ENCODE results near the gene KLHL29.

KLHL29 gene

DNA sequence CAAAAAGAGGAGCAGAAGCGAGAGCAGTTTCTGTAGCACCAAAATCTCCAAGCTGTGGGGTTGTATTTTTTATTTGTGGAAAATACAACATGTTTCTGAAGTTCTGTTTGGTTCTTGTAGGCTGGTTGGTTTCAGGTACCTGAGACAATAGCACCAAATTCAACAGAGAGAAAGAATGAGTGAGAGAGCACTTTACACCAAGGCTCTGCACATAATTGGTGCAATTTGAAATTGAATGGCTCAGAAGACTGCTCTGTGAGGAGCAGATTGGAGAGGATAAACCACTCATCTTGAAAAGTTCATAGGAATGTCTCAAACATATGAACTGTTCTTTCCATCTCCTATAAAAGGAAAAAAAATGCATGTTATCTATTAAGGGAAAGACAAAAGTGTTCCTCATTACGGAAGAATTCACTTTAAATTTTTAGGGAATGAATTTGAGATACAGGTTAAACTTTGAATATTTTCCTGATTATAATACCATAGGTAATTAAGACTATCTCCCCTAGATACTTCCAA is 366.8 kb downstream of the KLHL29 start:
- Histone ChIP-seq H3F3A (ENCODE audit: insufficient read depth, low read length) (no peaks in the 10 kb centered on the region), H3K9me3 (replicated peaks; ENCODE audit: insufficient read depth, low read length) (no peaks in the 10 kb centered on the region), H3K27ac (ENCODE audit: low read length) (no peak overlapping the region), H4K20me1 (ENCODE audit: insufficient read depth, low read length) (no peaks in the 10 kb centered on the region), H3K4me1 (ENCODE audit: low read length) (no peaks in the 10 kb centered on the region), H3K27me3 (replicated peaks; ENCODE audit: insufficient read depth, low read length) (no peaks in the 10 kb centered on the region), H3K4me3 (ENCODE audit: low read length) (no peak overlapping the region), H3K36me3 (replicated peaks; ENCODE audit: insufficient read depth, low read length) (no peaks in the 10 kb centered on the region), H3K4me2 (ENCODE audit: low read depth, low read length) (no peak overlapping the region), H2AFZ (ENCODE audit: low read length) (no peak overlapping the region), H3K9me2 (replicated peaks; ENCODE audit: insufficient read depth, low read length) (no peaks in the 10 kb centered on the region), H3K79me2 (ENCODE audit: low read length) (no peaks in the 10 kb centered on the region), H3K9ac (ENCODE audit: low read length) (no peak overlapping the region)
- no peak for DNase-seq
- no peak for TF ChIP-seq EZH2 (optimal IDR thresholded peaks at IDR 0.05; ENCODE audit: low read depth, low read length)
- TF ChIP-seq EZH2phosphoT487 (IDR thresholded peaks at IDR 0.05; ENCODE audit: low read length), result no peak
- TF ChIP-seq, protein P1, sequence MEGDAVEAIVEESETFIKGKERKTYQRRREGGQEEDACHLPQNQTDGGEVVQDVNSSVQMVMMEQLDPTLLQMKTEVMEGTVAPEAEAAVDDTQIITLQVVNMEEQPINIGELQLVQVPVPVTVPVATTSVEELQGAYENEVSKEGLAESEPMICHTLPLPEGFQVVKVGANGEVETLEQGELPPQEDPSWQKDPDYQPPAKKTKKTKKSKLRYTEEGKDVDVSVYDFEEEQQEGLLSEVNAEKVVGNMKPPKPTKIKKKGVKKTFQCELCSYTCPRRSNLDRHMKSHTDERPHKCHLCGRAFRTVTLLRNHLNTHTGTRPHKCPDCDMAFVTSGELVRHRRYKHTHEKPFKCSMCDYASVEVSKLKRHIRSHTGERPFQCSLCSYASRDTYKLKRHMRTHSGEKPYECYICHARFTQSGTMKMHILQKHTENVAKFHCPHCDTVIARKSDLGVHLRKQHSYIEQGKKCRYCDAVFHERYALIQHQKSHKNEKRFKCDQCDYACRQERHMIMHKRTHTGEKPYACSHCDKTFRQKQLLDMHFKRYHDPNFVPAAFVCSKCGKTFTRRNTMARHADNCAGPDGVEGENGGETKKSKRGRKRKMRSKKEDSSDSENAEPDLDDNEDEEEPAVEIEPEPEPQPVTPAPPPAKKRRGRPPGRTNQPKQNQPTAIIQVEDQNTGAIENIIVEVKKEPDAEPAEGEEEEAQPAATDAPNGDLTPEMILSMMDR (IDR thresholded peaks at IDR 0.05; ENCODE audit: low read length), result no peak

GRCh38 chr2:23753291-23754010 is 368.5 kb downstream of the KLHL29 start:
- no peak overlapping the region for H3K4me3 ChIP-seq (ENCODE audit: low read length)
- H4K20me1 ChIP-seq (ENCODE audit: insufficient read depth, low read length), result no peaks in the 10 kb centered on the region
- no peak for TF ChIP-seq EZH2phosphoT487 (IDR thresholded peaks at IDR 0.05; ENCODE audit: low read length)
- no peak for TF ChIP-seq EZH2 (optimal IDR thresholded peaks at IDR 0.05; ENCODE audit: low read depth, low read length)
- TF ChIP-seq, protein P1 (IDR thresholded peaks at IDR 0.05; ENCODE audit: low read length), result no peak
- no peak for DNase-seq
- H3K4me2 ChIP-seq (ENCODE audit: low read depth, low read length), result no peak overlapping the region
- H2AFZ ChIP-seq (ENCODE audit: low read length), result no peak overlapping the region
- H3K36me3 ChIP-seq (replicated peaks; ENCODE audit: insufficient read depth, low read length), result no peaks in the 10 kb centered on the region
- no peaks in the 10 kb centered on the region for H3K4me1 ChIP-seq (ENCODE audit: low read length)
- H3K27me3 ChIP-seq (replicated peaks; ENCODE audit: insufficient read depth, low read length), result no peaks in the 10 kb centered on the region
- no peaks in the 10 kb centered on the region for H3K79me2 ChIP-seq (ENCODE audit: low read length)
- H3K27ac ChIP-seq (ENCODE audit: low read length), result no peak overlapping the region
- no peaks in the 10 kb centered on the region for H3K9me2 ChIP-seq (replicated peaks; ENCODE audit: insufficient read depth, low read length)
- H3K9me3 ChIP-seq (replicated peaks; ENCODE audit: insufficient read depth, low read length), result no peaks in the 10 kb centered on the region
- H3K9ac ChIP-seq (ENCODE audit: low read length), result no peak overlapping the region
- no peaks in the 10 kb centered on the region for H3F3A ChIP-seq (ENCODE audit: insufficient read depth, low read length)

DNA sequence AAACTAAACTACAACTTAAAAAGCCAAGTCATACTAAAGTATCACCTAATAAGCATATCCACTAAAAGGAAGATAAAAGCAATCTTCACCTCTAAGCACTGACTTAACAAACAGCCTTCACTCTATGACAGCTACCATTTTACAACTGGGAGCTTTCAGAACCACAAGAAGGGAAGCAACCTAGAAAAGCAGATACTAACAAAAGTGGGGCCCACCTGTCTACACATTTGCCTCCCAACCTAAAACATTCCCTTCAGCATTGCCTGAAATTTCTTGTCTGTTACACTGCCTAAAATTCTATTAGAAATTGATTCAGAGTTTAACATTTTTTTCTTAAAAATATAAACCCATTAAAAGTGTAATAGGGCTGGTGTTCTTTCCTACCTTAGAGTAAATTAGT is 370.0 kb downstream of the KLHL29 start:
- Histone ChIP-seq H3K4me2 (ENCODE audit: low read depth, low read length) (no peak overlapping the region), H3K27me3 (replicated peaks; ENCODE audit: insufficient read depth, low read length) (no peaks in the 10 kb centered on the region), H3K27ac (ENCODE audit: low read length) (no peak overlapping the region), H3K9me2 (replicated peaks; ENCODE audit: insufficient read depth, low read length) (no peaks in the 10 kb centered on the region), H3K4me1 (ENCODE audit: low read length) (no peaks in the 10 kb centered on the region), H3K36me3 (replicated peaks; ENCODE audit: insufficient read depth, low read length) (no peaks in the 10 kb centered on the region), H3K4me3 (ENCODE audit: low read length) (no peak overlapping the region), H2AFZ (ENCODE audit: low read length) (no peak overlapping the region), H3K9me3 (replicated peaks; ENCODE audit: insufficient read depth, low read length) (no peaks in the 10 kb centered on the region), H3K9ac (ENCODE audit: low read length) (no peak overlapping the region), H4K20me1 (ENCODE audit: insufficient read depth, low read length) (no peaks in the 10 kb centered on the region), H3K79me2 (ENCODE audit: low read length) (no peaks in the 10 kb centered on the region), H3F3A (ENCODE audit: insufficient read depth, low read length) (no peaks in the 10 kb centered on the region)
- DNase-seq, result no peak
- TF ChIP-seq EZH2phosphoT487 (IDR thresholded peaks at IDR 0.05; ENCODE audit: low read length), result no peak
